HepG2 (cell line): ENCODE measurements around the gene AJUBA. TPM values are rescaled to one million over a fixed set of nuclear protein-coding genes. Genes with fewer than 3 reads are reported as not detected.

Source experiments
- ARID2 ChIP-seq: sonication (generic); formaldehyde crosslinking; IDR thresholded peaks from 2 replicates; pipeline ENCODE4 v1.8.1; 2022; ENCODE audit warnings: mild to moderate bottlenecking, missing genetic modification reagents, borderline replicate concordance
- ETV5 ChIP-seq: IDR thresholded peaks from 2 replicates; pipeline ENCODE4 v1.6.1; 2018; ENCODE audit warnings: missing biosample characterization, missing genetic modification reagents, inconsistent platforms, borderline replicate concordance
- FOXP1 ChIP-seq, 2 experiments: fragments of 450-650 bp in 1 of 2; IDR thresholded peaks; 2 replicates each; pipeline ENCODE4 v1.6.1; 2017 to 2018; ENCODE audit warnings: antibody characterized with exemption in 1 of 2
- GATAD1 ChIP-seq: IDR thresholded peaks from 2 replicates; pipeline ENCODE4 v1.6.1; 2016; ENCODE audit warnings: missing genetic modification reagents, missing compliant biosample characterization
- HDAC6 ChIP-seq: fragments of 200-600 bp; sonication (generic); IDR thresholded peaks from 2 replicates; pipeline ENCODE4 v1.7.0; 2017; ENCODE audit warnings: mild to moderate bottlenecking, antibody characterized with exemption, low read length, low read depth
- KLF6 ChIP-seq: IDR thresholded peaks from 2 replicates; pipeline ENCODE4 v1.8.0; 2016; ENCODE audit warnings: missing biosample characterization, missing genetic modification reagents
- MAFF ChIP-seq: IDR thresholded peaks from 2 replicates; pipeline ENCODE4 v1.6.1; 2011; ENCODE audit warnings: low read depth, low read length, improper control_type of control experiment
- MXD4 ChIP-seq: IDR thresholded peaks from 2 replicates; pipeline ENCODE4 v1.6.1; 2016; ENCODE audit warnings: mild to moderate bottlenecking, missing biosample characterization, missing genetic modification reagents
- NBN ChIP-seq: fragments of 450-650 bp; conservative IDR thresholded peaks from 2 replicates; pipeline ENCODE4 v1.6.1; 2017
- NFYC ChIP-seq: IDR thresholded peaks from 2 replicates; pipeline ENCODE4 v1.6.1; 2016; ENCODE audit warnings: missing genetic modification reagents, missing compliant biosample characterization
- PHF8 ChIP-seq: sonication (generic); formaldehyde crosslinking; IDR thresholded peaks from 2 replicates; pipeline ENCODE4 v1.5.0; 2020; ENCODE audit warnings: missing genetic modification reagents
- PRPF4 ChIP-seq: fragments of 200-400 bp; formaldehyde crosslinking; IDR thresholded peaks from 2 replicates; pipeline ENCODE4 v1.6.1; 2016; ENCODE audit warnings: low read length, low read depth; ENCODE audit not compliant: poor library complexity, severe bottlenecking
- SIX4 ChIP-seq: sonication (generic); formaldehyde crosslinking; IDR thresholded peaks from 2 replicates; pipeline ENCODE4 v1.4.0; 2020; ENCODE audit warnings: missing genetic modification reagents
- ZNF333 ChIP-seq: sonication (generic); formaldehyde crosslinking; IDR thresholded peaks from 2 replicates; pipeline ENCODE4 v1.4.0; 2020; ENCODE audit warnings: mild to moderate bottlenecking, missing genetic modification reagents, borderline replicate concordance
- ZNF761 ChIP-seq: sonication (generic); formaldehyde crosslinking; conservative IDR thresholded peaks from 2 replicates; pipeline ENCODE4 v1.4.0; 2020; ENCODE audit warnings: mild to moderate bottlenecking, missing genetic modification reagents
- ZNF891 ChIP-seq: sonication (generic); formaldehyde crosslinking; IDR thresholded peaks from 2 replicates; pipeline ENCODE4 v1.5.0; 2020; ENCODE audit warnings: mild to moderate bottlenecking, missing genetic modification reagents
- polyA plus RNA-seq, 8 experiments: library from polyadenylated mRNA; depleted of rRNA in 3 of 8; stranded (reverse) in 7 of 8; unstranded in 1 of 8; fragments of >200 nt; fragmentation: Illumina TruSeq in 4 of 8; extraction: Trizol in 4 of 8; gene quantifications; 2 replicates each; pipeline versions ENCODE4 v1.2.1 to v1.2.3, GENCODE V29; 2011 to 2016; ENCODE audit warnings: low read depth in 4 of 8, missing spikeins in 1 of 8, mixed read lengths in 1 of 8; ENCODE audit not compliant: insufficient read depth in 1 of 8
- total RNA-seq, 5 experiments: library from RNA; depleted of rRNA; stranded (reverse); fragments of >200 nt; fragmentation: Illumina TruSeq; extraction: Trizol; gene quantifications; 2 replicates each; pipeline ENCODE4 v1.2.3, GENCODE V29; 2016; ENCODE audit warnings: low read depth in 1 of 5
- TF ChIP-seq, protein P1 (sequence below): sonication (generic); formaldehyde crosslinking; IDR thresholded peaks from 2 replicates; pipeline ENCODE4 v1.5.1; 2020; ENCODE audit warnings: mild to moderate bottlenecking, missing genetic modification reagents, moderate library complexity
- TF ChIP-seq, protein P2 (sequence below): IDR thresholded peaks from 2 replicates; pipeline ENCODE4 v1.6.1; 2016; ENCODE audit warnings: mild to moderate bottlenecking
- TF ChIP-seq, protein P3 (sequence below): sonication (generic); formaldehyde crosslinking; IDR thresholded peaks from 2 replicates; pipeline ENCODE4 v1.4.0; 2020; ENCODE audit warnings: missing genetic modification reagents, borderline replicate concordance
- TF ChIP-seq, protein P4 (sequence below): sonication (generic); formaldehyde crosslinking; conservative IDR thresholded peaks from 2 replicates; pipeline ENCODE4 v1.8.0; 2022; ENCODE audit warnings: low read depth, missing genetic modification reagents
- TF ChIP-seq, protein P5 (sequence below): sonication (generic); formaldehyde crosslinking; IDR thresholded peaks from 2 replicates; pipeline ENCODE4 v1.4.0; 2020; ENCODE audit warnings: missing genetic modification reagents
- TF ChIP-seq, protein P6 (sequence below): IDR thresholded peaks from 2 replicates; pipeline ENCODE4 v1.6.1; 2016

AJUBA gene
- total and polyA plus RNA-seq, 2 of the 13 experiments (the other 11 are each of a cell fraction or from before 2014, with no cell fraction given): 157 to 241 TPM

DNA sequence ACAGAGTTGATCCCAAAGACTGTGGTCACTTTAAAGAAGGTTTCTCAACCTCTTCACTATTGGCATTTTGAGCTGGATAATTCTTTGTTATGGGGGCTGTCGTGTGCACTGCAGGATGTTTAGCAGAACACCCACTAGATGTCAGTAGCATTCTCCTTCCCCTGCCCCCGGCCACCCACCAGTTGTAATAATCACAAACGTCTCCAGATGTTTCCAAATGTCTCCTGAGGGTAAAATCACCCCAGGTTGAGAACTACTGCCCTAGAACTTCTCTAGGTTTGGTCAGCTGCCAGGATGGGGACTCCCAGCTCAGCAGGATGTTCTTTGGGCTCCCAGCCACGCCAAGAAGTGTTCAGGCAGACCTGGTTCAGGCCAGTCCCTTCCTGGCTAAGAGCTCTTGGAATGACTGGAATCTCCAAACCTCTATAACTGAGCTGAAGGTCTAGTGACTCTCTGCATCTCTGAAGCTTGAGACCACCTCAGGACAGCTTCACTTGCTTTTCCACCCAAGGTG, 12.5 kb upstream of the AJUBA start (continued):
- TF ChIP-seq, protein P1, sequence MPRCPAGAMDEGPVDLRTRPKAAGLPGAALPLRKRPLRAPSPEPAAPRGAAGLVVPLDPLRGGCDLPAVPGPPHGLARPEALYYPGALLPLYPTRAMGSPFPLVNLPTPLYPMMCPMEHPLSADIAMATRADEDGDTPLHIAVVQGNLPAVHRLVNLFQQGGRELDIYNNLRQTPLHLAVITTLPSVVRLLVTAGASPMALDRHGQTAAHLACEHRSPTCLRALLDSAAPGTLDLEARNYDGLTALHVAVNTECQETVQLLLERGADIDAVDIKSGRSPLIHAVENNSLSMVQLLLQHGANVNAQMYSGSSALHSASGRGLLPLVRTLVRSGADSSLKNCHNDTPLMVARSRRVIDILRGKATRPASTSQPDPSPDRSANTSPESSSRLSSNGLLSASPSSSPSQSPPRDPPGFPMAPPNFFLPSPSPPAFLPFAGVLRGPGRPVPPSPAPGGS: no peak
- no peak for TF ChIP-seq ZNF891 (CRISPR knock-in tag)
- TF ChIP-seq ZNF333 (CRISPR knock-in tag): peak; percentile 69
- TF ChIP-seq, protein P2, sequence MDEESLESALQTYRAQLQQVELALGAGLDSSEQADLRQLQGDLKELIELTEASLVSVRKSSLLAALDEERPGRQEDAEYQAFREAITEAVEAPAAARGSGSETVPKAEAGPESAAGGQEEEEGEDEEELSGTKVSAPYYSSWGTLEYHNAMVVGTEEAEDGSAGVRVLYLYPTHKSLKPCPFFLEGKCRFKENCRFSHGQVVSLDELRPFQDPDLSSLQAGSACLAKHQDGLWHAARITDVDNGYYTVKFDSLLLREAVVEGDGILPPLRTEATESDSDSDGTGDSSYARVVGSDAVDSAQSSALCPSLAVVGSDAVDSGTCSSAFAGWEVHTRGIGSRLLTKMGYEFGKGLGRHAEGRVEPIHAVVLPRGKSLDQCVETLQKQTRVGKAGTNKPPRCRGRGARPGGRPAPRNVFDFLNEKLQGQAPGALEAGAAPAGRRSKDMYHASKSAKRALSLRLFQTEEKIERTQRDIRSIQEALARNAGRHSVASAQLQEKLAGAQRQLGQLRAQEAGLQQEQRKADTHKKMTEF (CRISPR knock-in tag): peak; percentile 65; the same call in 1 of the 2 replicates
- TF ChIP-seq GATAD1 (CRISPR knock-in tag): 0 out of 2 replicates have a peak, but pooled peaks have one; percentile 27
- no peak for TF ChIP-seq MAFF
- TF ChIP-seq ARID2 (CRISPR knock-in tag): 0 out of 2 replicates have a peak, but pooled peaks have one; percentile 37
- no peak for TF ChIP-seq PRPF4
- no peak for TF ChIP-seq MXD4 (CRISPR knock-in tag)
- TF ChIP-seq HDAC6: no peak
- TF ChIP-seq, protein P3, sequence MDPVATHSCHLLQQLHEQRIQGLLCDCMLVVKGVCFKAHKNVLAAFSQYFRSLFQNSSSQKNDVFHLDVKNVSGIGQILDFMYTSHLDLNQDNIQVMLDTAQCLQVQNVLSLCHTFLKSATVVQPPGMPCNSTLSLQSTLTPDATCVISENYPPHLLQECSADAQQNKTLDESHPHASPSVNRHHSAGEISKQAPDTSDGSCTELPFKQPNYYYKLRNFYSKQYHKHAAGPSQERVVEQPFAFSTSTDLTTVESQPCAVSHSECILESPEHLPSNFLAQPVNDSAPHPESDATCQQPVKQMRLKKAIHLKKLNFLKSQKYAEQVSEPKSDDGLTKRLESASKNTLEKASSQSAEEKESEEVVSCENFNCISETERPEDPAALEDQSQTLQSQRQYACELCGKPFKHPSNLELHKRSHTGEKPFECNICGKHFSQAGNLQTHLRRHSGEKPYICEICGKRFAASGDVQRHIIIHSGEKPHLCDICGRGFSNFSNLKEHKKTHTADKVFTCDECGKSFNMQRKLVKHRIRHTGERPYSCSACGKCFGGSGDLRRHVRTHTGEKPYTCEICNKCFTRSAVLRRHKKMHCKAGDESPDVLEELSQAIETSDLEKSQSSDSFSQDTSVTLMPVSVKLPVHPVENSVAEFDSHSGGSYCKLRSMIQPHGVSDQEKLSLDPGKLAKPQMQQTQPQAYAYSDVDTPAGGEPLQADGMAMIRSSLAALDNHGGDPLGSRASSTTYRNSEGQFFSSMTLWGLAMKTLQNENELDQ (CRISPR knock-in tag): no peak
- TF ChIP-seq, protein P4, sequence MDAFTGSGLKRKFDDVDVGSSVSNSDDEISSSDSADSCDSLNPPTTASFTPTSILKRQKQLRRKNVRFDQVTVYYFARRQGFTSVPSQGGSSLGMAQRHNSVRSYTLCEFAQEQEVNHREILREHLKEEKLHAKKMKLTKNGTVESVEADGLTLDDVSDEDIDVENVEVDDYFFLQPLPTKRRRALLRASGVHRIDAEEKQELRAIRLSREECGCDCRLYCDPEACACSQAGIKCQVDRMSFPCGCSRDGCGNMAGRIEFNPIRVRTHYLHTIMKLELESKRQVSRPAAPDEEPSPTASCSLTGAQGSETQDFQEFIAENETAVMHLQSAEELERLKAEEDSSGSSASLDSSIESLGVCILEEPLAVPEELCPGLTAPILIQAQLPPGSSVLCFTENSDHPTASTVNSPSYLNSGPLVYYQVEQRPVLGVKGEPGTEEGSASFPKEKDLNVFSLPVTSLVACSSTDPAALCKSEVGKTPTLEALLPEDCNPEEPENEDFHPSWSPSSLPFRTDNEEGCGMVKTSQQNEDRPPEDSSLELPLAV (CRISPR knock-in tag): no peak
- TF ChIP-seq KLF6 (CRISPR knock-in tag): no peak
- TF ChIP-seq NBN: no peak
- peak; percentile 27; the same call in 1 of the 2 replicates for TF ChIP-seq PHF8
- peak; percentile 42 for TF ChIP-seq ETV5 (CRISPR knock-in tag)
- TF ChIP-seq, protein P5, sequence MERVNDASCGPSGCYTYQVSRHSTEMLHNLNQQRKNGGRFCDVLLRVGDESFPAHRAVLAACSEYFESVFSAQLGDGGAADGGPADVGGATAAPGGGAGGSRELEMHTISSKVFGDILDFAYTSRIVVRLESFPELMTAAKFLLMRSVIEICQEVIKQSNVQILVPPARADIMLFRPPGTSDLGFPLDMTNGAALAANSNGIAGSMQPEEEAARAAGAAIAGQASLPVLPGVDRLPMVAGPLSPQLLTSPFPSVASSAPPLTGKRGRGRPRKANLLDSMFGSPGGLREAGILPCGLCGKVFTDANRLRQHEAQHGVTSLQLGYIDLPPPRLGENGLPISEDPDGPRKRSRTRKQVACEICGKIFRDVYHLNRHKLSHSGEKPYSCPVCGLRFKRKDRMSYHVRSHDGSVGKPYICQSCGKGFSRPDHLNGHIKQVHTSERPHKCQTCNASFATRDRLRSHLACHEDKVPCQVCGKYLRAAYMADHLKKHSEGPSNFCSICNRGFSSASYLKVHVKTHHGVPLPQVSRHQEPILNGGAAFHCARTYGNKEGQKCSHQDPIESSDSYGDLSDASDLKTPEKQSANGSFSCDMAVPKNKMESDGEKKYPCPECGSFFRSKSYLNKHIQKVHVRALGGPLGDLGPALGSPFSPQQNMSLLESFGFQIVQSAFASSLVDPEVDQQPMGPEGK: peak; percentile 75
- no peak for TF ChIP-seq FOXP1 (IDR thresholded peaks at IDR 0.05)
- no peak for TF ChIP-seq FOXP1 (CRISPR knock-in tag; IDR thresholded peaks at IDR 0.05)
- no peak; the same call in 1 of the 2 replicates for TF ChIP-seq NFYC (CRISPR knock-in tag)
- TF ChIP-seq, protein P6, sequence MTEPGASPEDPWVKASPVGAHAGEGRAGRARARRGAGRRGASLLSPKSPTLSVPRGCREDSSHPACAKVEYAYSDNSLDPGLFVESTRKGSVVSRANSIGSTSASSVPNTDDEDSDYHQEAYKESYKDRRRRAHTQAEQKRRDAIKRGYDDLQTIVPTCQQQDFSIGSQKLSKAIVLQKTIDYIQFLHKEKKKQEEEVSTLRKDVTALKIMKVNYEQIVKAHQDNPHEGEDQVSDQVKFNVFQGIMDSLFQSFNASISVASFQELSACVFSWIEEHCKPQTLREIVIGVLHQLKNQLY (CRISPR knock-in tag): no peak
- TF ChIP-seq ZNF761: 0 out of 2 replicates have a peak, but pooled peaks have one; percentile 52
- TF ChIP-seq SIX4: peak; percentile 40; the same call in 1 of the 2 replicates
